Hematopoietic multipotent progenitor cell treated with erythropoietin and hydrocortisone succinate and interleukin-3 and kit ligand, for 17 days (in vitro differentiated cells): ENCODE data around the gene ZNF468.
"Not testable (repeated sequence)": the region's sequence is repeated elsewhere in the genome, so short reads cannot be mapped to it uniquely, and the experiment has no call there.

Experiments used
- DNase-seq: peaks from one replicate; pipeline ENCODE4 v3.0.0-alpha.2; 2015; ENCODE audit warnings: low spot score

ZNF468 gene

GRCh38 chr19:52825765-52826164 is 31.7 kb downstream of the ZNF468 start:
- no peak for DNase-seq

GRCh38 chr19:52823676-52824075 is 33.7 kb downstream of the ZNF468 start:
- no peak for DNase-seq

- peak; percentile 21 for DNase-seq
These were observed 36.0 kb downstream of the ZNF468 start, which contains the start of gene ZNF28 for GRCh38 chr19:52821204-52821960. Gene ZNF28, minus strand, starts transcription at chr19:52821633. Its CDS starts 3,675 bp downstream, at chr19:52817958.

- not testable (repeated sequence) for DNase-seq
These were observed 36.8 kb downstream of the ZNF468 start for GRCh38 chr19:52820472-52821203.

GRCh38 chr19:52809801-52810200 is 47.6 kb downstream of the ZNF468 start:
- no peak for DNase-seq

- not testable (repeated sequence) for DNase-seq
These were observed 57.3 kb downstream of the ZNF468 start for GRCh38 chr19:52799950-52800640.

GRCh38 chr19:52789440-52789839 is 68.0 kb downstream of the ZNF468 start:
- DNase-seq: no peak
